GM18526 (cell line): ENCODE data around the gene DUSP12.

Source experiments
- POLR2A ChIP-seq: IDR thresholded peaks from 3 replicates; pipeline ENCODE4 v1.6.1; 2011; ENCODE audit not compliant: insufficient read length; ENCODE audit errors: extremely low read depth

DUSP12 gene

GRCh38 chr1:161739865-161740566, 9.6 kb upstream of the DUSP12 start:
- TF ChIP-seq POLR2A: no peak

DNA sequence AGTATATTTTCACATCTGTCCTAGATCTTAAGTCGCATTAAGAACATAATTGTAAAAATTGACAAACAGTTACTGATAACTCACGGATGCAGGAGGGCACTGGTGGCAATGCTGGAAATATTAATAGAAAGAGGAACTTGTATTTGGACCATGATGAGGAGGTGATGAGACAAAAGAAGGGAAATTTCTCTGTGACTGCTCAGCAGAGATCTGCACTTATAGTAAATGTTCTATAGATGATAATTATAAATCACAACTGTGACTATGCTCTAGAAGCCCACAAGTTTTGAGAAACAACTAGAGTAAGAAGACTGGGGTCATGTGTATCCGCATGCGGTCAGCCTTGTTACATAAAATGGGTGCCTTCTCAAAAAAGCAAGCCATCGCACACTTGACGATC, 8.7 kb upstream of the DUSP12 start:
- no peak for TF ChIP-seq POLR2A

DNA sequence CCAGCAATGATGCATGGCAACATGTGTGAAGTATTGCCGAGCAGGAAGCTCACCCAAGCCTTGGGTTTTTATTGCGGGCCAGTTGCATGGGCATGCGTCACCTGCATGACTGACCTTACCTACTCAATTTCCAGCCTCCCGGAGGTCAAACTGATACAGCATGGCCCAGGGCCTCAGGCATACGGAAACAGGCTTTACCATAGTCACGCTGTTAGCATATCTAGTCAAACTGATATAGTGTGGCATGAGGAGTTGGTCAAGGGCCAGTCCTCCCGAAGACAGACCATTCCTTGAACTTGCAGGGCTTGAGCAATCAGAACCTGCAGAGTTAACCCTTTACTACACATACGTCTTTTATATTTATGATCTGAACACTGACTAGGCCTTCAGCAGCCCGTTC, 6.4 kb upstream of the DUSP12 start:
- no peak for TF ChIP-seq POLR2A

DNA sequence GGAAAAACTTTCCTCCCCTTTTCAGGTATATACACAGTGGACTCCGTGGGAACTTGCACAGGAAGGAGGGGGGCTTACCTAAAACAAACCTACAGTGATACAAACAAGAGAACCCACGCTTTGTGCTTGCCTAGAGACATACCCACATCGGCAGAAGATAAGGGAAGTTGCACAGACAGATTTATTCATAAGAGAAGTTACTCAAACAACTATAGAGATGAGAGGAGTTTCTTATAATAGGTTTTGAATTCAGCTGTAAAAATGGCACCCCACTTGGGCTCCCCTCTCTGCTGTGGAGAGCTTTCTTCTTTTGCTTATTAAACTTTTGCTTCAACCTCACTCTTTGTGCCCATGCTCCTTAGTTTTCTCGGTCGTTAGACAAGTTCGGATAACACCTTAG, 1.8 kb upstream of the DUSP12 start:
- TF ChIP-seq POLR2A: no peak

GRCh38 chr1:161763522-161764098, 14.0 kb downstream of the DUSP12 start:
- no peak for TF ChIP-seq POLR2A

- peak; percentile 56 for TF ChIP-seq POLR2A
Observed at GRCh38 chr1:161766102-161766981, 16.8 kb downstream of the DUSP12 start, which contains the start of gene ATF6. Gene ATF6 (plus strand): TSS chr1:161766320. CDS start chr1:161766361, 41 bp downstream.

DNA sequence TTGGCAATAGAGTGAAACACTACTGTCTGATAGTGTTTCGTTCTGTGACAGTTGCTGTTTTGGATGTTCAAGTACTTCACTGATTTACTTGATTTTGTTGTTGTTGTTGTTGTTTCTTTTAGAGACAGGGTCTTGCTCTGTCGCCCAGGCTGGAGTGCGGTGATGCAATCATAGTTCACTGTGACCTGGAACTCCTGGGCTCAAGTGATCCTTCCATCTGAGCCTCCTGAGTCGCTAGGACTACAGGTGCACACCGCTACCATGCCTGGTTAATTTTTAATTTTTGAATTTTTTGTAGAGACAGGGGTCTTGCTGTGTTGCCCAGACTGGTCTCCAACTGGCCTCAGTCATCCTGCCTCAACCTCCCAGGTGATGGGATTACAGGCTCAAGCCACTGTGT, 18.9 kb downstream of the DUSP12 start:
- TF ChIP-seq POLR2A: no peak

GRCh38 chr1:161768986-161769672, 19.5 kb downstream of the DUSP12 start:
- no peak for TF ChIP-seq POLR2A

DNA sequence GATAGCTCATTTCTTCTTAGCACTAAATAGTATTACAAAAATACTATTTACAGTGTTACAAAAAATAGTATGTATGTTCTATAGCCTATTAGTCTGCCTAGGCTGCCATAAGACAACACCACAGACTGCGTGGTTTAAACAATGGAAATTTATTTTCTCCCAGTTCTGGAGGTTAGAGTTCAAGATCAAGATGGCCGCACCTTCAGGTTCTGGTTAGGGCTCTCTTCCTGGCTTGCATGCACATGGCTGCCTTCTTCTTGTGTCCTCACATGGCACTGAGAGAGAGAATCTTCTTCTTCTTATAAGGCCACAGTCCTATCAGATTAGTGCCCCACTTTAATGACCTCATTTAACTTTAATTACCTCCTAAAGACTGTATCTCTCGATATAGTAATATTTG, 20.7 kb downstream of the DUSP12 start:
- TF ChIP-seq POLR2A: no peak

DNA sequence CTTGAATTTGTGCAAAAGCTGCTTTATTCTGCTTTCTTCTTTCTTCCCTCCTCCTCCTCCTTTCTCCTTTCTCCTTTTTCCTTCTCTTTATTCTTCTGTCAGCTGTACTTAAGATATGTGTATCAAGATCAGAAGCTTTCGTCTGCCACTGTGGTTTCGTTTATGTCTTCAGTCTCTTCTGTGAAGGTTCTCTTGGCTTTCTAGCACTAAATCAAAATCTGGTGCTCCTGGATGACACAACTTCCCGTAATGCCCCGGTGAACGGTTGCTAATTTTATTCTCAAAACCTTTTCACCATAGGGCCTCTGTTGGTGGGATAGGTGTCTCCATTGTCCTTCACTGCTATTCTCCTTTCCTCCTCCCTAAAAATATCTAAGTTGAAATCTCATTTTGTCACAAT, 21.6 kb downstream of the DUSP12 start:
- TF ChIP-seq POLR2A: no peak

GRCh38 chr1:161771973-161772372, 22.4 kb downstream of the DUSP12 start:
- TF ChIP-seq POLR2A: no peak

DNA sequence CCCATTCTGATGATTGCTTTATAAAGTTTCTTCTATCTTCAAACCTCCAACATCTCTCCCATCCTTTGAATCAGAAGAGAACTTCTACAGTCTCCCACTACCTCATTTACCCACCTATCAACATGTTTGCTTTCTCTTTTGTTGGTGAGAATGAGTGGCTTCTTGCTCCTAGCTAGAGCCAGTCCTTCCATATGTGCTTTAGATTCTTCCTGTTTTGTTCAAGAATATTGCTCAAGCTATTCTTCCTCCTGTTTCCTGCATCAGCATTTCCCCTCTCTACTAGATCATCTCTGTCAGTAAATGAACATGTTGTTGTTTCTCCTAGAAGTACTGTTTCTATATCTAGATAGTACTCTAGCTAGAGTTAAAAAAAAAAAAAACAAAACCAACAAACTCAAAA, 22.8 kb downstream of the DUSP12 start:
- TF ChIP-seq POLR2A: no peak

GRCh38 chr1:161773791-161774190, 24.2 kb downstream of the DUSP12 start:
- TF ChIP-seq POLR2A: no peak

DNA sequence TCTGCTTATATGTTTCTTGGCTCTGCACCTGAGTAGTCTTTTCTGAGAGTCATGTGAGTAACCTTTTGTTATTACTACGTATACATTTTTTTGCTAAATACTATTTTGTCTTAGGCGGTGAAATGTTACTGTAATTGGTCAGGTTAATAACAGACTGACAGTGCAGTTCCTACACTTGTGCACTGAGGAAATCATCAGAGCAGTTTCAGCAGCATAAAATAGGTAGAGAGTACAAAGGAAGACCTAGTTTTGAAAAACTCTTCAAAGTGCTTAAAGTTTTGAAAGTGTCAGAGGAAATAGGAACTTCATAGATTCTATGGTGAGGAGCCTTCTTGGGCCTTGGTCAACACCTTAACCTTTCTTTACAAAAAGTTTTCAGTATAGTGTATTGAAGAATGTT, 27.7 kb downstream of the DUSP12 start:
- TF ChIP-seq POLR2A: no peak

DNA sequence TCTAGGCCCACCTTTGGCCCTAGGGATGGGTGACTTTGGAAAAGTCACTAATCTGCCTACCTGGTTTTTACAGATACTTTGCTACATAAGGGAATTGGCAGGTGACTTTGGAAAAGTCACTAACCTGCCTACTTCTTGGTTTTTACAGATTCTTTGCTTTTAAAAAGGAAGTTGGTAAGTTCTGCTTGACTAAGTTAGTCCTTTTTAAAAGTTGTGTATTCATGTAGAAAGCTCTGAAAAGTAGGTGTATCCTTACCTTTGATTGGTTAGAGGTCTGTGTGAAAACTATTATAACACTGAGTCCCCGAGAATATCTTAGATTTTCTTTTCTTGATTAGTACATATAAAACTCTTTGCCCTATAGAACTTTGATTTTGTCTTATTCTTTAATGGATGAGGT, 28.9 kb downstream of the DUSP12 start:
- no peak for TF ChIP-seq POLR2A
